HL-60 (cell line): ENCODE results near the gene NDUFB2.

ENCODE experiments used
- POLR2AphosphoS5 ChIP-seq: IDR thresholded peaks from 2 replicates; pipeline ENCODE4 v1.6.1; 2012; ENCODE audit warnings: low read depth
- TF ChIP-seq, protein P1 (sequence below): IDR thresholded peaks from one replicate; pipeline ENCODE4 v1.5.1; 2011; ENCODE audit warnings: low read length, control low read depth, inconsistent platforms; ENCODE audit not compliant: insufficient read depth

DNA sequence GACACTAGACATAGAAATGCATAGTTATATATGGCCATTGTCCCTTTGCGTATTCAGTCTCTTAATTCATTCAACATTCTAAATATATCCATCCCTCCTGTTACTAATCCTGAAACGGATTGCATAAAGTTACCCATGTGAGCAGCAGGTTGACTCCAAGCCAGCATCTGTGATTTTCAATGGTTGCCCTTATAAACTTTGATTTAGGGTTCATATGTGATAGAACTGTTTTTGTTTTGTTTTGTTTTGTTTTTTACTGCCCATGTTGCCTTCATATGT, 42.5 kb upstream of the NDUFB2 start:
- TF ChIP-seq, protein P1, sequence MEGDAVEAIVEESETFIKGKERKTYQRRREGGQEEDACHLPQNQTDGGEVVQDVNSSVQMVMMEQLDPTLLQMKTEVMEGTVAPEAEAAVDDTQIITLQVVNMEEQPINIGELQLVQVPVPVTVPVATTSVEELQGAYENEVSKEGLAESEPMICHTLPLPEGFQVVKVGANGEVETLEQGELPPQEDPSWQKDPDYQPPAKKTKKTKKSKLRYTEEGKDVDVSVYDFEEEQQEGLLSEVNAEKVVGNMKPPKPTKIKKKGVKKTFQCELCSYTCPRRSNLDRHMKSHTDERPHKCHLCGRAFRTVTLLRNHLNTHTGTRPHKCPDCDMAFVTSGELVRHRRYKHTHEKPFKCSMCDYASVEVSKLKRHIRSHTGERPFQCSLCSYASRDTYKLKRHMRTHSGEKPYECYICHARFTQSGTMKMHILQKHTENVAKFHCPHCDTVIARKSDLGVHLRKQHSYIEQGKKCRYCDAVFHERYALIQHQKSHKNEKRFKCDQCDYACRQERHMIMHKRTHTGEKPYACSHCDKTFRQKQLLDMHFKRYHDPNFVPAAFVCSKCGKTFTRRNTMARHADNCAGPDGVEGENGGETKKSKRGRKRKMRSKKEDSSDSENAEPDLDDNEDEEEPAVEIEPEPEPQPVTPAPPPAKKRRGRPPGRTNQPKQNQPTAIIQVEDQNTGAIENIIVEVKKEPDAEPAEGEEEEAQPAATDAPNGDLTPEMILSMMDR = no peak
- no peak for TF ChIP-seq POLR2AphosphoS5
